ENCODE results near the gene KBTBD6.
A peak's percentile ranks its signal among the peaks of the same experiment; 100 is the strongest.
"Not testable (repeated sequence)": the region's sequence is repeated elsewhere in the genome, so short reads cannot be mapped to it uniquely, and the experiment has no call there.

Gene KBTBD6

GRCh38 chr13:41136396-41137031, 3.9 kb upstream of the KBTBD6 start:
- Histone ChIP-seq H3K4me3 (ENCODE audit: control insufficient read depth in 1 of 7, extremely low read depth in 1 of 7, insufficient read depth in 4 of 7, low read depth in 2 of 7, low read length in 6 of 7) (no peak overlapping the region), H3K9me3 (ENCODE audit: control extremely low read depth in 1 of 5, control insufficient read depth in 4 of 5, insufficient read depth in 2 of 5, low read depth in 1 of 5, low read length in 4 of 5) (no peaks in the 10 kb centered on the region), H3K4me1 (ENCODE audit: control extremely low read depth in 1 of 4, control insufficient read depth in 4 of 4, insufficient read depth in 4 of 4, low read length in 3 of 4) (peaks cover 0 to 17% (median 11%) of the 10 kb centered on the region in 4 experiments), H3K27ac (ENCODE audit: insufficient read depth in 1 of 2, low read depth in 1 of 2, low read length in 2 of 2, poor library complexity in 1 of 2, severe bottlenecking in 2 of 2) (no peak overlapping the region), H3K36me3 (ENCODE audit: control insufficient read depth in 4 of 4, insufficient read depth in 4 of 4, low read length in 3 of 4) (no peaks in the 10 kb centered on the region), H3K27me3 (replicated peaks in 2 of 5; ENCODE audit: control insufficient read depth in 4 of 5, insufficient read depth in 5 of 5, low read length in 4 of 5) (no peaks in the 10 kb centered on the region)
- CTCF ChIA-PET: no interaction called here
- DNase-seq: no peak
- WGBS (ENCODE audit: insufficient coverage): 100% methylated on average over 6 of the region's 9 CpGs
- POLR2A ChIA-PET: no interaction called here

DNA sequence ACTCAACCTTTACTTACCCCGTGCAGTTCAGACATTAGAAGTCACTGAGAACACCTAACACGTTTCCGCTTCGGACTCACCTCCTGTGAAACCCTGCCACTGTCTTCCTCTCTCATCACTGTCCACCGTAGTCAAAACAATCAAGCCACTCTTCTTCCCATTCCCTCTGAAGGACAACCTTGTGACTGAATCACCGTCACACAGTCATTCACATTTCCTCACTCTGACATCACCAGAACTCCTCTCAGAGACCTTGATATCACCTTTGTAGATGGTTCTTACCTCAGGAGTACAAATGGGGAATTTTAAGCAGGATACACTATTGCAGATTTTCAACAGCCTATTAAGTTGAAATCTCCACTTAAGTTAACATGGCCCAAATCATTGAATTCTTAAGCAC, 1.3 kb upstream of the KBTBD6 start:
- H3K4me3 ChIP-seq (ENCODE audit: control insufficient read depth in 1 of 7, extremely low read depth in 1 of 7, insufficient read depth in 4 of 7, low read depth in 2 of 7, low read length in 6 of 7): peak overlapping the region in 2 of 7 experiments; percentile 85 to 91
- POLR2A ChIA-PET: no interaction called here
- CTCF ChIA-PET: no interaction called here

GRCh38 chr13:41131660-41132511, 716 bp downstream of the KBTBD6 start:
- Histone ChIP-seq H3K4me3 (ENCODE audit: control insufficient read depth in 1 of 7, extremely low read depth in 1 of 7, insufficient read depth in 4 of 7, low read depth in 2 of 7, low read length in 6 of 7) (peak overlapping the region; percentile 81 to 96 (median 85)), H3K36me3 (ENCODE audit: control insufficient read depth in 4 of 4, insufficient read depth in 4 of 4, low read length in 3 of 4) (peaks cover 0 to 16% (median under 1%) of the 10 kb centered on the region in 4 experiments), H3K4me1 (ENCODE audit: control extremely low read depth in 1 of 4, control insufficient read depth in 4 of 4, insufficient read depth in 4 of 4, low read length in 3 of 4) (peaks cover 8 to 33% (median 21%) of the 10 kb centered on the region in 4 experiments), H3K27ac (ENCODE audit: insufficient read depth in 1 of 2, low read depth in 1 of 2, low read length in 2 of 2, poor library complexity in 1 of 2, severe bottlenecking in 2 of 2) (peak overlapping the region; percentile 79 to 84)
- WGBS (ENCODE audit: insufficient coverage): 43% methylated on average over 43 of the region's 48 CpGs
- H3K27me3 ChIP-seq (replicated peaks in 2 of 5; ENCODE audit: control insufficient read depth in 4 of 5, insufficient read depth in 5 of 5, low read length in 4 of 5); POLR2A ChIA-PET; CTCF ChIA-PET; H3K9me3 ChIP-seq (ENCODE audit: control extremely low read depth in 1 of 5, control insufficient read depth in 4 of 5, insufficient read depth in 2 of 5, low read depth in 1 of 5, low read length in 4 of 5): not testable (repeated sequence)
- peak in 1 of 3 donors; percentile 3 for DNase-seq

More for the DNA sequence above, 1.3 kb upstream of the KBTBD6 start:
- Histone ChIP-seq H3K4me1 (ENCODE audit: control extremely low read depth in 1 of 4, control insufficient read depth in 4 of 4, insufficient read depth in 4 of 4, low read length in 3 of 4) (peaks cover 8 to 31% (median 21%) of the 10 kb centered on the region in 4 experiments), H3K36me3 (ENCODE audit: control insufficient read depth in 4 of 4, insufficient read depth in 4 of 4, low read length in 3 of 4) (peaks cover 0 to 9% (median 0%) of the 10 kb centered on the region in 4 experiments), H3K9me3 (ENCODE audit: control extremely low read depth in 1 of 5, control insufficient read depth in 4 of 5, insufficient read depth in 2 of 5, low read depth in 1 of 5, low read length in 4 of 5) (no peaks in the 10 kb centered on the region), H3K27ac (ENCODE audit: insufficient read depth in 1 of 2, low read depth in 1 of 2, low read length in 2 of 2, poor library complexity in 1 of 2, severe bottlenecking in 2 of 2) (no peak overlapping the region), H3K27me3 (replicated peaks in 2 of 5; ENCODE audit: control insufficient read depth in 4 of 5, insufficient read depth in 5 of 5, low read length in 4 of 5) (no peaks in the 10 kb centered on the region)
- DNase-seq: no peak
- WGBS (ENCODE audit: insufficient coverage): 96% methylated on average over 6 of the region's 6 CpGs

- H3K27me3 ChIP-seq (replicated peaks in 2 of 5; ENCODE audit: control insufficient read depth in 4 of 5, insufficient read depth in 5 of 5, low read length in 4 of 5); CTCF ChIA-PET; H3K27ac ChIP-seq (ENCODE audit: insufficient read depth in 1 of 2, low read depth in 1 of 2, low read length in 2 of 2, poor library complexity in 1 of 2, severe bottlenecking in 2 of 2); H3K9me3 ChIP-seq (ENCODE audit: control extremely low read depth in 1 of 5, control insufficient read depth in 4 of 5, insufficient read depth in 2 of 5, low read depth in 1 of 5, low read length in 4 of 5); DNase-seq; POLR2A ChIA-PET: not testable (repeated sequence)
- peaks cover 0 to 17% (median under 1%) of the 10 kb centered on the region in 4 experiments for H3K36me3 ChIP-seq (ENCODE audit: control insufficient read depth in 4 of 4, insufficient read depth in 4 of 4, low read length in 3 of 4)
- H3K4me3 ChIP-seq (ENCODE audit: control insufficient read depth in 1 of 7, extremely low read depth in 1 of 7, insufficient read depth in 4 of 7, low read depth in 2 of 7, low read length in 6 of 7): peak overlapping the region in 2 of 7 experiments; percentile 1 to 52
- WGBS (ENCODE audit: insufficient coverage): 80% methylated on average over 2 of the region's 4 CpGs
- H3K4me1 ChIP-seq (ENCODE audit: control extremely low read depth in 1 of 4, control insufficient read depth in 4 of 4, insufficient read depth in 4 of 4, low read length in 3 of 4): peaks cover 8 to 33% (median 21%) of the 10 kb centered on the region in 4 experiments
Observed at GRCh38 chr13:41131189-41131588, 1.4 kb downstream of the KBTBD6 start.

DNA sequence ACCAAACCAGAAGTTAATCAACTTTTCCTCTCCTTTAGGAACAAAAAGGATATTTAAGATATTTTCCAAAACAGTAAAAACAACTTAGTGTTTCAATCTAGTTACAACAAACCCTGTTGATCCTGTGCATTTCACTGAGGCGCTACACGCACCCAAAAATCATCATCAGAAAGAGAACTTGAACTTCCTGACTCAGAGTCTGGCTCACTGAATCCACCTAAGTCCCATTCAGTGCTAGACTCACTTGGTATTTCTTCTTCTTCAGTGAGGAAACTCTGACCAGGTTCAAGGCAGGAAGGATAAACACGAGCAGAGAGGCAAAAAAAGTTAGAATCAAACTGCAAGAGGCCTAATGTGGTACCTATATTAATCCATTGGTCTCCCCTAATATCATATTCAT, 2.2 kb downstream of the KBTBD6 start:
- H3K27ac ChIP-seq (ENCODE audit: insufficient read depth in 1 of 2, low read depth in 1 of 2, low read length in 2 of 2, poor library complexity in 1 of 2, severe bottlenecking in 2 of 2): peak overlapping the region in 1 of 2 experiments; percentile 51
- POLR2A ChIA-PET: no interaction called here
- CTCF ChIA-PET: no interaction called here
- peak overlapping the region in 2 of 7 experiments; percentile 27 to 52 for H3K4me3 ChIP-seq (ENCODE audit: control insufficient read depth in 1 of 7, extremely low read depth in 1 of 7, insufficient read depth in 4 of 7, low read depth in 2 of 7, low read length in 6 of 7)
- peaks cover 8 to 33% (median 21%) of the 10 kb centered on the region in 4 experiments for H3K4me1 ChIP-seq (ENCODE audit: control extremely low read depth in 1 of 4, control insufficient read depth in 4 of 4, insufficient read depth in 4 of 4, low read length in 3 of 4)
- H3K36me3 ChIP-seq (ENCODE audit: control insufficient read depth in 4 of 4, insufficient read depth in 4 of 4, low read length in 3 of 4): peaks cover 2 to 17% (median 4%) of the 10 kb centered on the region in 4 experiments
- WGBS (ENCODE audit: insufficient coverage): 92% methylated on average over 3 of the region's 3 CpGs
- H3K27me3 ChIP-seq (replicated peaks in 2 of 5; ENCODE audit: control insufficient read depth in 4 of 5, insufficient read depth in 5 of 5, low read length in 4 of 5): no peaks in the 10 kb centered on the region
- DNase-seq: peak in 1 of 3 donors; percentile 3
- peaks cover 0 to 2% (median 0%) of the 10 kb centered on the region in 5 experiments for H3K9me3 ChIP-seq (ENCODE audit: control extremely low read depth in 1 of 5, control insufficient read depth in 4 of 5, insufficient read depth in 2 of 5, low read depth in 1 of 5, low read length in 4 of 5)

GRCh38 chr13:41127701-41128100, 4.9 kb downstream of the KBTBD6 start:
- POLR2A ChIA-PET: no interaction called here
- no CpG with 5 or more reads among the region's 3 CpGs for WGBS (ENCODE audit: insufficient coverage)
- Histone ChIP-seq H3K4me1 (ENCODE audit: control extremely low read depth in 1 of 4, control insufficient read depth in 4 of 4, insufficient read depth in 4 of 4, low read length in 3 of 4) (peaks cover 8 to 24% (median 17%) of the 10 kb centered on the region in 4 experiments), H3K27me3 (replicated peaks in 2 of 5; ENCODE audit: control insufficient read depth in 4 of 5, insufficient read depth in 5 of 5, low read length in 4 of 5) (no peaks in the 10 kb centered on the region), H3K9me3 (ENCODE audit: control extremely low read depth in 1 of 5, control insufficient read depth in 4 of 5, insufficient read depth in 2 of 5, low read depth in 1 of 5, low read length in 4 of 5) (peaks cover 0 to 2% (median 0%) of the 10 kb centered on the region in 5 experiments), H3K4me3 (ENCODE audit: control insufficient read depth in 1 of 7, extremely low read depth in 1 of 7, insufficient read depth in 4 of 7, low read depth in 2 of 7, low read length in 6 of 7) (no peak overlapping the region), H3K27ac (ENCODE audit: insufficient read depth in 1 of 2, low read depth in 1 of 2, low read length in 2 of 2, poor library complexity in 1 of 2, severe bottlenecking in 2 of 2) (no peak overlapping the region), H3K36me3 (ENCODE audit: control insufficient read depth in 4 of 4, insufficient read depth in 4 of 4, low read length in 3 of 4) (peaks cover 2 to 17% (median 4%) of the 10 kb centered on the region in 4 experiments)
- CTCF ChIA-PET: no interaction called here
- DNase-seq: no peak

DNA sequence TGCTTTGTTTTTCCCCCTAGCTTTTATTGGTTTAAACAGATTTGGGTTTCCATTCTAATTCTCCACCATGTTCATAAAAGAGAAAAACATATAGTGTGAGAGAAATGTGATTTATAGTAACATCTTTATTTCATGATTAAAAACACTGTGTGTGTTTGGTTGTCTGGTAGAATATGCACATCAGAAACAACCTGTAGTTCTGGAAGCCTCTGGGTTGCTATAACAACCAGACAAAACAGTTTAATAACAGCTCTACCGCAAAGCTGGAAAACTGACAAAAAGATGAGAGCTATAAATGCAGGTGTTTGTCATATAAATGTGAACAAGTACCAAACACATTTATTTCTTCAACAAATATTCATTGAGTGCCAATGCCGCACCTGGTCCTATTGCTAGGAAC, 9.8 kb downstream of the KBTBD6 start:
- no peak overlapping the region for H3K27ac ChIP-seq (ENCODE audit: insufficient read depth in 1 of 2, low read depth in 1 of 2, low read length in 2 of 2, poor library complexity in 1 of 2, severe bottlenecking in 2 of 2)
- ChIA-PET POLR2A (no interaction called here), CTCF (interaction anchor here (1.2 kb wide), 1 partner anchor 74 kb away, joined by 3 read pairs; no protein-coding TSS in a partner anchor)
- WGBS (ENCODE audit: insufficient coverage): no CpG with 5 or more reads among the region's 2 CpGs
- H3K4me3 ChIP-seq (ENCODE audit: control insufficient read depth in 1 of 7, extremely low read depth in 1 of 7, insufficient read depth in 4 of 7, low read depth in 2 of 7, low read length in 6 of 7): no peak overlapping the region
- DNase-seq: peak in 2 of 3 donors; percentile 46 to 48
- peaks cover 2 to 6% (median 4%) of the 10 kb centered on the region in 4 experiments for H3K36me3 ChIP-seq (ENCODE audit: control insufficient read depth in 4 of 4, insufficient read depth in 4 of 4, low read length in 3 of 4)
- H3K4me1 ChIP-seq (ENCODE audit: control extremely low read depth in 1 of 4, control insufficient read depth in 4 of 4, insufficient read depth in 4 of 4, low read length in 3 of 4): no peaks in the 10 kb centered on the region
- H3K9me3 ChIP-seq (ENCODE audit: control extremely low read depth in 1 of 5, control insufficient read depth in 4 of 5, insufficient read depth in 2 of 5, low read depth in 1 of 5, low read length in 4 of 5): peaks cover 0 to 2% (median 0%) of the 10 kb centered on the region in 5 experiments
- no peaks in the 10 kb centered on the region for H3K27me3 ChIP-seq (replicated peaks in 2 of 5; ENCODE audit: control insufficient read depth in 4 of 5, insufficient read depth in 5 of 5, low read length in 4 of 5)
